HepG2 (cell line): Measurements from ENCODE around the gene SRPRA. TPM values are rescaled to one million over a fixed set of nuclear protein-coding genes. Genes with fewer than 3 reads are reported as not detected.
A peak's percentile ranks its signal among the peaks of the same experiment; 100 is the strongest.

Experiments
- ADNP ChIP-seq: sonication (generic); formaldehyde crosslinking; IDR thresholded peaks from 2 replicates; pipeline ENCODE4 v1.4.0; 2020; ENCODE audit warnings: missing genetic modification reagents
- ASH2L ChIP-seq: fragments of 300-600, 200-600 bp; sonication (generic); IDR thresholded peaks from 2 replicates; pipeline ENCODE4 v1.7.0; 2017; ENCODE audit warnings: low read depth, mild to moderate bottlenecking, moderate library complexity, mixed read lengths, low read length; ENCODE audit not compliant: insufficient read length
- BRCA1 ChIP-seq: sonication (generic); formaldehyde crosslinking; IDR thresholded peaks from 2 replicates; pipeline ENCODE4 v1.4.0; 2020; ENCODE audit warnings: missing genetic modification reagents
- DDIT3 ChIP-seq: sonication (generic); formaldehyde crosslinking; IDR thresholded peaks from 2 replicates; pipeline ENCODE4 v1.4.0; 2020; ENCODE audit warnings: mild to moderate bottlenecking, missing genetic modification reagents
- ELF3 ChIP-seq: IDR thresholded peaks from 2 replicates; pipeline ENCODE4 v1.6.1; 2016; ENCODE audit warnings: missing genetic modification reagents, missing compliant biosample characterization
- ERF ChIP-seq: IDR thresholded peaks from 2 replicates; pipeline ENCODE4 v1.6.1; 2018; ENCODE audit warnings: missing biosample characterization, missing genetic modification reagents
- HES4 ChIP-seq: sonication (generic); formaldehyde crosslinking; IDR thresholded peaks from 2 replicates; pipeline ENCODE4 v1.9.0; 2021; ENCODE audit warnings: mild to moderate bottlenecking, missing genetic modification reagents, borderline replicate concordance
- HHEX ChIP-seq: IDR thresholded peaks from 2 replicates; pipeline ENCODE4 v1.6.1; 2016; ENCODE audit warnings: control low read depth
- HOXA5 ChIP-seq: sonication (generic); formaldehyde crosslinking; IDR thresholded peaks from 2 replicates; pipeline ENCODE4 v1.4.0; 2020; ENCODE audit warnings: missing genetic modification reagents
- KDM5B ChIP-seq: sonication (generic); formaldehyde crosslinking; IDR thresholded peaks from 2 replicates; pipeline ENCODE4 v1.4.0; 2020; ENCODE audit warnings: missing genetic modification reagents, mild to moderate bottlenecking, borderline replicate concordance
- KMT2A ChIP-seq: sonication (generic); formaldehyde crosslinking; IDR thresholded peaks from 2 replicates; pipeline ENCODE4 v1.4.0; 2020; ENCODE audit warnings: missing genetic modification reagents
- MIER2 ChIP-seq: IDR thresholded peaks from 2 replicates; pipeline ENCODE4 v1.6.1; 2016; ENCODE audit warnings: missing biosample characterization, missing genetic modification reagents
- MTF1 ChIP-seq: sonication (generic); formaldehyde crosslinking; IDR thresholded peaks from 2 replicates; pipeline ENCODE4 v1.5.0; 2020; ENCODE audit warnings: missing genetic modification reagents
- PPARG ChIP-seq: conservative IDR thresholded peaks from 2 replicates; pipeline ENCODE4 v1.6.1; 2016; ENCODE audit warnings: missing biosample characterization, missing genetic modification reagents
- REPIN1 ChIP-seq: sonication (generic); formaldehyde crosslinking; IDR thresholded peaks from 2 replicates; pipeline ENCODE4 v1.8.0; 2022; ENCODE audit warnings: missing genetic modification reagents, low read depth, mild to moderate bottlenecking, borderline replicate concordance
- RNF2 ChIP-seq: fragments of 450-650 bp; conservative IDR thresholded peaks from 2 replicates; pipeline ENCODE4 v1.6.1; 2016; ENCODE audit warnings: low read depth
- RXRB ChIP-seq: IDR thresholded peaks from 2 replicates; pipeline ENCODE4 v1.6.1; 2016; ENCODE audit warnings: borderline replicate concordance, missing genetic modification reagents, missing compliant biosample characterization
- SCMH1 ChIP-seq: sonication (generic); formaldehyde crosslinking; IDR thresholded peaks from 2 replicates; pipeline ENCODE4 v1.9.0; 2021; ENCODE audit warnings: missing genetic modification reagents, mild to moderate bottlenecking, borderline replicate concordance
- SOX6 ChIP-seq, 2 experiments: fragments of 450-650 bp in 1 of 2; sonication (generic) in 1 of 2; formaldehyde crosslinking in 1 of 2; IDR thresholded peaks; 2 replicates each; pipeline versions ENCODE4 v1.4.0 to v1.6.1; 2017 to 2020; ENCODE audit warnings: antibody characterized with exemption in 1 of 2, mild to moderate bottlenecking in 1 of 2, missing genetic modification reagents in 1 of 2
- SP4 ChIP-seq: sonication (generic); formaldehyde crosslinking; IDR thresholded peaks from 2 replicates; pipeline ENCODE4 v1.8.1; 2023; ENCODE audit warnings: mild to moderate bottlenecking, missing genetic modification reagents
- ZBTB44 ChIP-seq: sonication (generic); formaldehyde crosslinking; IDR thresholded peaks from 2 replicates; pipeline ENCODE4 v1.4.0; 2020; ENCODE audit warnings: missing genetic modification reagents
- ZFP90 ChIP-seq: sonication (generic); formaldehyde crosslinking; IDR thresholded peaks from 2 replicates; pipeline ENCODE4 v1.8.0; 2022; ENCODE audit warnings: missing genetic modification reagents, mild to moderate bottlenecking, inconsistent platforms, borderline replicate concordance
- ZMAT3 ChIP-seq: sonication (generic); formaldehyde crosslinking; conservative IDR thresholded peaks from 2 replicates; pipeline ENCODE4 v1.7.0; 2021; ENCODE audit warnings: missing genetic modification reagents
- ZMYM4 ChIP-seq: sonication (generic); formaldehyde crosslinking; IDR thresholded peaks from 2 replicates; pipeline ENCODE4 v1.8.1; 2023; ENCODE audit warnings: mild to moderate bottlenecking, missing genetic modification reagents
- ZNF660 ChIP-seq: sonication (generic); formaldehyde crosslinking; IDR thresholded peaks from 2 replicates; pipeline ENCODE4 v1.5.1; 2020; ENCODE audit warnings: mild to moderate bottlenecking, low read depth, missing genetic modification reagents, borderline replicate concordance
- ZNF670 ChIP-seq: sonication (generic); formaldehyde crosslinking; IDR thresholded peaks from 2 replicates; pipeline ENCODE4 v1.8.0; 2022; ENCODE audit warnings: mild to moderate bottlenecking, missing genetic modification reagents, borderline replicate concordance
- polyA plus RNA-seq, 8 experiments: library from polyadenylated mRNA; depleted of rRNA in 3 of 8; stranded (reverse) in 7 of 8; unstranded in 1 of 8; fragments of >200 nt; fragmentation: Illumina TruSeq in 4 of 8; extraction: Trizol in 4 of 8; gene quantifications; 2 replicates each; pipeline versions ENCODE4 v1.2.1 to v1.2.3, GENCODE V29; 2011 to 2016; ENCODE audit warnings: low read depth in 4 of 8, missing spikeins in 1 of 8, mixed read lengths in 1 of 8; ENCODE audit not compliant: insufficient read depth in 1 of 8
- total RNA-seq, 5 experiments: library from RNA; depleted of rRNA; stranded (reverse); fragments of >200 nt; fragmentation: Illumina TruSeq; extraction: Trizol; gene quantifications; 2 replicates each; pipeline ENCODE4 v1.2.3, GENCODE V29; 2016; ENCODE audit warnings: low read depth in 1 of 5
- TF ChIP-seq, protein P1 (sequence below): sonication (generic); formaldehyde crosslinking; IDR thresholded peaks from 2 replicates; pipeline ENCODE4 v1.4.0; 2020; ENCODE audit warnings: mild to moderate bottlenecking, low read depth, missing genetic modification reagents

SRPRA gene
- total and polyA plus RNA-seq, 2 of the 13 experiments (the other 11 are each of a cell fraction or from before 2014, with no cell fraction given), result 27.7 to 64.6 TPM

- TF ChIP-seq ZBTB44 (CRISPR knock-in tag), result no peak; the same call in 1 of the 2 replicates
- TF ChIP-seq HES4, result no peak
- TF ChIP-seq ZNF670 (CRISPR knock-in tag), result peak; percentile 95; the same call in 1 of the 2 replicates
- no peak for TF ChIP-seq ADNP (CRISPR knock-in tag)
- peak; percentile 6; the same call in 1 of the 2 replicates for TF ChIP-seq BRCA1
- no peak for TF ChIP-seq ZNF660
- TF ChIP-seq MIER2 (CRISPR knock-in tag), result peak; percentile 25; the same call in 1 of the 2 replicates
- TF ChIP-seq SP4 (CRISPR knock-in tag), result peak; percentile 91
- peak; percentile 29 for TF ChIP-seq PPARG
- peak; percentile 74 for TF ChIP-seq REPIN1 (CRISPR knock-in tag)
- TF ChIP-seq MTF1 (CRISPR knock-in tag), result no peak
- peak; percentile 56; the same call in 1 of the 2 replicates for TF ChIP-seq RXRB
- TF ChIP-seq DDIT3 (CRISPR knock-in tag), result no peak
- TF ChIP-seq HHEX (CRISPR knock-in tag), result peak; percentile 4; the same call in 1 of the 2 replicates
- TF ChIP-seq SOX6 (IDR thresholded peaks at IDR 0.05), result no peak
- peak; percentile 53; the same call in 1 of the 2 replicates for TF ChIP-seq SOX6 (CRISPR knock-in tag; IDR thresholded peaks at IDR 0.05)
- TF ChIP-seq KMT2A, result peak; percentile 90; the same call in 1 of the 2 replicates
- peak; percentile 55; the same call in 1 of the 2 replicates for TF ChIP-seq ERF (CRISPR knock-in tag)
- no peak for TF ChIP-seq RNF2
- peak; percentile 66; the same call in 1 of the 2 replicates for TF ChIP-seq ZFP90 (CRISPR knock-in tag)
- peak; percentile 86 for TF ChIP-seq HOXA5
- peak; percentile 90 for TF ChIP-seq ZMAT3 (CRISPR knock-in tag)
- TF ChIP-seq KDM5B (CRISPR knock-in tag), result peak; percentile 82; the same call in 1 of the 2 replicates
- peak; percentile 95 for TF ChIP-seq ZMYM4 (CRISPR knock-in tag)
- no peak for TF ChIP-seq SCMH1 (CRISPR knock-in tag)
- TF ChIP-seq ELF3 (CRISPR knock-in tag), result peak; percentile 80
- peak; percentile 66 for TF ChIP-seq ASH2L
- TF ChIP-seq, protein P1, sequence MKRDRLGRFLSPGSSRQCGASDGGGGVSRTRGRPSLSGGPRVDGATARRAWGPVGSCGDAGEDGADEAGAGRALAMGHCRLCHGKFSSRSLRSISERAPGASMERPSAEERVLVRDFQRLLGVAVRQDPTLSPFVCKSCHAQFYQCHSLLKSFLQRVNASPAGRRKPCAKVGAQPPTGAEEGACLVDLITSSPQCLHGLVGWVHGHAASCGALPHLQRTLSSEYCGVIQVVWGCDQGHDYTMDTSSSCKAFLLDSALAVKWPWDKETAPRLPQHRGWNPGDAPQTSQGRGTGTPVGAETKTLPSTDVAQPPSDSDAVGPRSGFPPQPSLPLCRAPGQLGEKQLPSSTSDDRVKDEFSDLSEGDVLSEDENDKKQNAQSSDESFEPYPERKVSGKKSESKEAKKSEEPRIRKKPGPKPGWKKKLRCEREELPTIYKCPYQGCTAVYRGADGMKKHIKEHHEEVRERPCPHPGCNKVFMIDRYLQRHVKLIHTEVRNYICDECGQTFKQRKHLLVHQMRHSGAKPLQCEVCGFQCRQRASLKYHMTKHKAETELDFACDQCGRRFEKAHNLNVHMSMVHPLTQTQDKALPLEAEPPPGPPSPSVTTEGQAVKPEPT (CRISPR knock-in tag), result no peak; the same call in 1 of the 2 replicates
These were observed at the start of gene SRPRA, which contains the start of gene FOXRED1 (continued) for GRCh38 chr11:126268708-126269579.
